Dermis microvascular lymphatic vessel endothelial cell (primary cell): ENCODE measurements around the gene TYW3. TPM values are rescaled to one million over a fixed set of nuclear protein-coding genes. Genes with fewer than 3 reads are reported as not detected.

Experiments used
- DNase-seq, 2 donors: peaks; one replicate each; pipeline versions ENCODE4 v3.0.0 to v3.0.0-alpha.2; 2010; ENCODE audit warnings: low read depth in 2 of 2
- total RNA-seq: library from RNA; depleted of rRNA; stranded (reverse); fragments of >200 nt; gene quantifications from 2 replicates; pipeline ENCODE4 v1.2.1, GENCODE V29; 2014

The TYW3 gene, protein sequence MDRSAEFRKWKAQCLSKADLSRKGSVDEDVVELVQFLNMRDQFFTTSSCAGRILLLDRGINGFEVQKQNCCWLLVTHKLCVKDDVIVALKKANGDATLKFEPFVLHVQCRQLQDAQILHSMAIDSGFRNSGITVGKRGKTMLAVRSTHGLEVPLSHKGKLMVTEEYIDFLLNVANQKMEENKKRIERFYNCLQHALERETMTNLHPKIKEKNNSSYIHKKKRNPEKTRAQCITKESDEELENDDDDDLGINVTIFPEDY
- 9.6 and 13.4 TPM in 2 replicates for total RNA-seq

DNA sequence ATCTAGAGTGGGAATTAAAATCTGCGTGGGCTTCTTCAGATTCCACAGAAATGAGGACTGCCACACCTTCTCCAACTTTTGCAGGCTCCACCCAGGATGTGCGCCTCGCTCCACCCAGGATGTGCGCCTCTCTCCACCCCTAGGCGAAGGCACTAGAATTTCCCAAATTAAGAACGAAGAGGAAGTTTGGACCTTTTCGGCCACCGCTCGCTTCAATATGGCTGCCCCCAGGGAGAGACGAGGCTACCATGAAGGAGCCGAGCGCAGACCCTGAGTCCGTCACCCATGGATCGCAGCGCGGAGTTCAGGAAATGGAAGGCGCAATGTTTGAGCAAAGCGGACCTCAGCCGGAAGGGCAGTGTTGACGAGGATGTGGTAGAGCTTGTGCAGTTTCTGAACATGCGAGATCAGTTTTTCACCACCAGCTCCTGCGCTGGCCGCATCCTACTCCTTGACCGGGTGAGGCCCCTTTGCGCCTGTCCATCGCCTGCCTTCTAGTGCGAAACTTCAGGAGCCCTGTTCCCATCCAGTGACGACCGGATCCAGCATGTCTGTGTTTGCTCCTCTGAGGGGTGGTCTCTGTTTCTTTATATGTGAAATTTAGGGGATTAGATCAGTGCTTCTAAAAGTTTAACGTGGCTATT is at the start of gene TYW3, which contains the start of gene CRYZ:
Gene TYW3 (plus strand): TSS at position 193 of the 644 bp plus-strand sequence. CDS start 93 bp downstream, at position 286.
Gene CRYZ (minus strand): TSS at position 91 of the 644 bp plus-strand sequence. CDS start 8,229 bp downstream, outside the sequence.
- peak; percentile 77 to 88 for DNase-seq

DNA sequence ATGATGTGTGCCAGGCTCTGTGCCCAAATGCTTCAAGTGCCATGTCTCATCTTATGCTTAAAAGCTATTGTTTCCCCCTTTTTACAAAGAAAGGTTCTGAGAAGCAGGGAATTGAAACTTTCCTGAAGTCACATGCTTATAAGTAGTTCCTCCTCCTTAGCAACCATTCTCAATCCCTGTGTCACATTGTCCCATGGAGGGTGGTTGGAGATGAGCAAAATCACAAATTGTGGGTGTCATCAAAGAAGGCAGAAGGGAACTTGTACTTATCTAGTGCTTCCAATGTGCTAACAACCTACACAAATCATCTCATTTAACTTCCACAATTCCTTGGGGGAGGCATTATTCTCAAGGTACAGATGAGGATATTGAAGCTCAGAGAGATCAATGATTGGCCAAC is 49.3 kb upstream of the TYW3 start:
- no peak for DNase-seq

GRCh38 chr1:74684301-74684700 is 48.7 kb upstream of the TYW3 start:
- no peak for DNase-seq

DNA sequence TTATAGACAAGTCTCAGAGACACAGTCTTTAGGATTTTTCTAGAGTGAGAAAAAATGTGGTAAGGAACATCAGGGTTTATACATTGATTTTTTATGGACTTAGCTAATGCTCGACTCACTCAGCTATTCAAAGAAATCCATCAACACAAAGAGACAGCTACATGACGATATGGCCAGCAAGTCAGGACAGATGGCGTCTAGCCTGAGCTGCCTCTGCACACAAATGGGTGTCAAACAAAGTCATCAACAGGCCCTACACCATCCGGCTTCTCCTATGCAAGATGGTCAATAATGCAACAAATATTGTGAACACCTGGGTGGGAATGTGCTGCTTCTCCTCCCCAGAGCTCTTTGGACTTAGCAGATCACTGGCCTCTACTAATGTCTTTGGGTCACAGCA is 46.0 kb upstream of the TYW3 start:
- DNase-seq, result no peak

DNA sequence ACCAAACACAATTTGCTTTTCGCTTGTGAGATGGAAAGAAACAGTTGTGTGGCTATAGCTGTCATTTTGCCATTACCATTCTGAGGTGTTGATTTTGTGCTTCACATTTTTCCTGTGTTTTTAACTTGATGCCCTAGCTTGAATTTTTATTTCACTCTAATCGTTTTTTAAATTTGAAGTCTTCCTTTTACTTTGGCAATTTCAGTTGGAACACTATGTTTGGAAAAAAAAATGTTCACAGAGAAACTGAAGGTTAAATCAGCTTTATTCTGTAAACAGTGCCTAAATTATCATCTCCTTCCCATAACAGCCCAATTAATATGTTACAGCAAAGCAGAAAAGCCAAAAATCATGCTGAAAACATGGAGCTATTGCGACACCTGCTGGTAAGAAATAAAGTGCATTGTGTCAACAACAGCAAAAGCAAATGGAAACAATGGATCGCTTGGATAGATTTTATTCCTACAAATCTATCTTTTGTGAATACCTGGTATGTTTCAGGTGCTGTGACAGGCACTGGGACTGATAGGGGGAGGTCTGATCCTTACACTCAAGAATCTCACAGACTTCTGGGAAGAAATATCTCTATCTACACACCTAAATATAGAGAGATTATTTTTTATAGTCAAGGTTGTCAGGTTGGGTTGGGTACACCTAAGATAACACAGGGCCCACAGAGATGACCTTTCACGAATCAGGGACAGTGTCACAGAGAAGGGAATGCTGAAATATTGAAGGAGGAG is 43.2 kb upstream of the TYW3 start:
- DNase-seq, result peak; percentile 43 to 59

DNA sequence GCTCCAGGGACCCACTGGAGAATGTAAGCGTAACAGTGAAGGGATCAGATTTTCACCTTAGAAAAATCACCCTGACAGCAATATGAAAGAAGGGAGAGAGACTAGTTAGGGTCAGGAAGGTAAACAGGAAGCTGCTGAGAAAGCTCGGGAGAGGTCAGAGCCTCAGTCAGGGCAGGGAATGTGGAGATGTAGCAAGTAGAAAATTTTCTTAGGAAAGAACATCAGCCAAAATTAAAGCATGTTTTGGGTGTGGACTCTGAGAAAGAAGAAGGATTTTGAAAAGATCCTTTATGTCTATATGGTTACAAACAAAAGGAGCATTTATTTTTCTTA is 42.6 kb upstream of the TYW3 start:
- DNase-seq, result no peak

- DNase-seq, result no peak
Measured at GRCh38 chr1:74690909-74691308, 42.0 kb upstream of the TYW3 start.

DNA sequence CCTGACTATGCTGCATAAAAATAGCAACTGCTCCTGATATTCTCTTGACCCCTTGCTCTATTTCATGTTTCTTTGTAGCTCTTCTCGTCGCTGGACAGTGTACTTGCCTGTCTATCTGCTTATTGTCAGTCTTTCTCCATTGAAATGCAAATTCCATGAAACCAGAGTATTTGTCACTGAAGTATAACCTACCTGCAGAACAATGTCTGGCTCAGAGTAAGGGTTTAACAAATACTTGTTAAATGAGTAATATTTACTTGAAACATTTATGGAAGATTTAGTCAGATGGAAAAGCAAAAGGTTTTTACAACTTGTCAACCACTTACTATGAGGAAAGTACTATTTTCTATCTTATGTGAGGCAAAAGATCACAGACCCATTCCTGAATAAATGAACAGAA is 39.5 kb upstream of the TYW3 start:
- peak; percentile 24 to 59 for DNase-seq

DNA sequence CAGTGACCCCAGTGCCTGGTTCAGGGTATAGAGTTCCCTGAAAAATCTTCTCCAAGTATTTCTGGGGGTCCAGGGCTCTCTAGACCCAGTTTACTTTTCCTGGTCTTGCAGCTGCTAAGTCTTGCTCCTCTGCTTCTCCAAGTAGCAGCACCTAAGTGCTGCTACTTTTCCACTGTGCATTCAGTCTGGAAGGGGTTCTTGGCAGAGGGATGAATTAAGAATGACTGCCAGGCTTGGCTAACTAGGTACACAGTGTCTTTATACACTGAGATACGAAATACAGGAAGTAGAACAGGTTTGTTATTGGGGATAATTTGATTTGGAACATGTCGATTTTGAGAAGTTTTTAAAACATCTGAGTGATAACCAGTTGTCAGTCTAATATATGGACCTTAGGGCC is 35.1 kb upstream of the TYW3 start:
- no peak for DNase-seq

DNA sequence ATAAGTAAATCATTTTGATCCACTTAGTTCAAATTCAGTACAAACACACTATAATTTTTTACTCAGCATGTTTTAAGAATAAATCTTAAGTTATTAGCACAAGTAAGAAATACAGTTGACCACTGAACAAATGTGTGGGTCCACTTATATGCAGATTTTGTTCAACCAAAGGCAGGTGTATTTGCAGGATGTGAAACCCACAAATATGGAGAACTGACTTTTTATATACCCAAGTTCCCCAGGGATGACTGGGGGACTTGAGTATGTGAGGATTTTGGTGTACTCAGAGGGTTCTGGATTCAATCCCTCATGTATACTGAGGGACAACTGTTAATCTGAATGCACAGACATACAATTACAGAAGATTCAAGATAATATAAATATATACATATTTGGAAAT is 33.6 kb upstream of the TYW3 start:
- no peak for DNase-seq

DNA sequence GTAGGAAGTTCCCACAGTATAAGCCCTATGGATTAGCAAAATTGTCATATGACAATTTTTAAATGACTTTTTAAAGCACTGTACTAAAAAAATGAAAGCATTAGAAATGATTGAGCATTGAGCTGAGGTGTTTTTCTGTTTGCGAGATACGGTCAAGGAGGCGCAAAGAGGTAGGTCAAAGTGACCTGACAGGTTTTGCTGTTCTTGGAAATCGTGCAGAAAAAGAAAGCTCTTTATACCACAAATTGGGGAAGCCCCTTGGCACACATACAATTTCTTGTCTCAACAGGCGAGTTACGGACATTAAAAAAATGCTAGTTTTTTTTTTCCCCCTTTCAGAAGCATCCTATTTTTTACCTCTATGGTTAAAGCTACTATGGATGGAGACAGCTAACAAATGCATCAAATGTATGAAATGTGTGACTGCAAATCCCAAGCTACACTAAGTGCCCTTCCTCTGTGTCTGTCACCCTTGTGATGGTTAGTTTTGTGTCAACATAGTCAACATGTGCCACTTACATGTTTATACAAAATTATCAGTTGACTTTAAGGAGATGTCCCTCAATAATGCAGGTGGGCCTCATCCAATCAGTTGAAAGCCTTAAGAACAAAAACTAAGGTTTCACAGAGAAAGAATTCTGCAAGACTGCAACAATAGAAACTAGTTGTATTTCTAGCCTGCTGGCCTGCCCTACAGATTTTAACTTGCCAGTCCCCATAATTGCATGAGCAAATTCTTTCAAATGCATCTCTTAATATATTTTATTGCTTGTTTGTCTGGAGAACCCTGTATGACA is 29.4 kb upstream of the TYW3 start:
- no peak for DNase-seq

- no peak for DNase-seq
Measured at GRCh38 chr1:74712881-74713280, 20.1 kb upstream of the TYW3 start.

DNA sequence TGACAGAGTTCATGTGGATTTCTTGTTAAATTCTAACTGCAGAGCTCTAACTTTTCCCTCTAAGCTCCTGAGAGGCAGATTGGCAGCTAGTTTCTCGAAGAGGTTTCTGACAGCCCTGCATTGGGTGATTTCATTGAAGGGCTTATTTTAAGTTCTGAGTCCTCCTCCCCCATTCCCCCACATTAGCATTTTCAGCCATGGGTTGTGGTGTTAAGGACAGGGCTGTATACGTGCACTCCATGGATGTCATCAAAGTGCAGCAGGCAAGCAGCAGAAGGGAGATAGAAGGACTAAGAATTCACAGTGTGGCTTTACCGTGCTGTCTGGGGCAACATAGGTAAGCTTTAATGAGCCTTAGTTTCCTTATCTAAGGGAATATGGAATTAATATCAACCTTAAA is 19.1 kb upstream of the TYW3 start:
- DNase-seq, result no peak

DNA sequence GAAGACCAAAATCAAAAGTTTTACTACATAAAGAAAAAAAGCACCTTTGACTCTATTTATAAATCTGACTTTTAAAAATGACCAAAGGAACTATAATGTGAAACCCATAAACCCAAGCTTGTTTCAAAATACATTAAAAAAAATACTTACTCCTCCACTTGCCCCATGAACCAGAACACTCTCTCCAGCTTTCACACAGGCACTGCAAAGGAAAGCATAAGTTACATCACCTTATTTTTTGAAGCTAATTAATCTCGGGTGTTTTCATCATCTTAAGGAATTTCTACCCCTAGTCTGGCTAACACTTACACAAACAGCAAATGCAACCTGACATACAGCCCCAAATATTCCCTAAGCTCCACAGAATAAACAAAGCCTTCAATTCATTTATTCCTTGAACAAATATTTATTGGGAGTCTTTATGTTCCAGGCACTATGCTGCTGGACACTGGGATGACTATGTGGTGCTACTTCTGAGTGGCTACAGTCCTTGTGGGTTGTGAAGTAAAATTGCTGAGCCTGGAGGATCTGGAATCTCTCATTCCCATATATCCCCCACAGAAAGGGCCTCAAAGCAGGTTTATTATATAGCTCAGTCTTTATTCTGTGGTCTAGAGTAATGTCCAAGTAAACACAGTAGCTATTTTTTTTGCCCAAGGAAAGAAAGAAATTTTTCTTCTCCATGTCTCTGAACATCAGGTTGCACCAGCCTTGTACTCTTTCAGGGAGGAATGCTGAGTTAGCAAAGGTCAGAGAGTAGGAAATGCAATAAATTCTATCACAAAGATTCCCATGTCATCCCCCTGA is 18.3 kb upstream of the TYW3 start:
- DNase-seq, result no peak

DNA sequence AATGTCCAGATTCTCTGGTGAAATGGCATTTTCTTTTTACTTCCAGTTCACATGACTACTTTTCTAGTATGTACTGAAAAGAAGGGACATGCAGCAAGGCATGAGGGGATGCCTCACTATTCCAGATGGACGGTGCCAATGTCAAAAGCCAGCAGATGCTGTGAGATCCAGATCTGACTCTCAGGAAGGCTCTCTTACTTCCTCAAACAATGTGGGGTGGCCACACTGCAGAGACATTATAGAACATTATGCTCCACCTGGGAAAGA is 17.8 kb upstream of the TYW3 start:
- DNase-seq, result no peak

DNA sequence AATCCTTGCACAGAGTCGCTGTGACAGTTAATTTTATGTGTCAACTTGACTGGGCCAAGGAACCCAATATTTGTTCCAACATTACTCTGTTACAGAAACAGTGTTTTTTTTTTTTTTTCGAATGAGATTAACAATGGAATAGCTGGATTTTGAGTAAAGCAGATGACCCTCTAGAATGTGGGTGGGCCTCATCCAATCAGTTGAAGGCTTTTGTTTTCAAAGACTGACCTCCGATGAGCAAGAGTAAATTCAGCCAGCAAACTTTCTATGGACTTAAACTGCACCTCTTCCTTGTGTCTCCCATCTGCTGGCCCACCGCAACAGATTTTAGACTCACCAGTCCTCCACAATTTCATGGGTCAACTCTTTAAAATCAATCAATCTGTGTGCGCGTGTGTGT is 17.1 kb upstream of the TYW3 start:
- no peak for DNase-seq

- no peak for DNase-seq
Measured at GRCh38 chr1:74716822-74717221, 16.1 kb upstream of the TYW3 start.

DNA sequence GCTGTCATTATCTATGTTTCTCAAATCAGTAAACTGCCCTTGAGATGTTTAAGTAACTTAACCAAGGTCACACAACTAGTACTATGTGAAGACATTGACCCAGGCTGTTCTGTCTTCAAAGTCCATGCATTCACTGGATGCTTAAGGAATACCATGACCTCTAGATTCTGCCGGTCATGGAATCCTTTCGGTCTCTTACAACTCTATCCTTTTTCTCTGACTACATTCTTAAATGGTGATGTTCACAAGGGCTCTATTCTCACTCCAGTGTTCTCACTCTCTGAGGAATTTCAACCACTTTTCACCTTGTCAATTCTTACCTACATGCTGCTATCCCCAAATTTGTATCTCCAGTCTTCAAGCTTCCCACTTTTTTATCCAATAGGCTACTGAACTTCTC is 15.3 kb upstream of the TYW3 start:
- no peak for DNase-seq

GRCh38 chr1:74726063-74726462 is 6.9 kb upstream of the TYW3 start:
- DNase-seq, result no peak

- no peak for DNase-seq
Measured at GRCh38 chr1:74728736-74729135, 4.2 kb upstream of the TYW3 start.

DNA sequence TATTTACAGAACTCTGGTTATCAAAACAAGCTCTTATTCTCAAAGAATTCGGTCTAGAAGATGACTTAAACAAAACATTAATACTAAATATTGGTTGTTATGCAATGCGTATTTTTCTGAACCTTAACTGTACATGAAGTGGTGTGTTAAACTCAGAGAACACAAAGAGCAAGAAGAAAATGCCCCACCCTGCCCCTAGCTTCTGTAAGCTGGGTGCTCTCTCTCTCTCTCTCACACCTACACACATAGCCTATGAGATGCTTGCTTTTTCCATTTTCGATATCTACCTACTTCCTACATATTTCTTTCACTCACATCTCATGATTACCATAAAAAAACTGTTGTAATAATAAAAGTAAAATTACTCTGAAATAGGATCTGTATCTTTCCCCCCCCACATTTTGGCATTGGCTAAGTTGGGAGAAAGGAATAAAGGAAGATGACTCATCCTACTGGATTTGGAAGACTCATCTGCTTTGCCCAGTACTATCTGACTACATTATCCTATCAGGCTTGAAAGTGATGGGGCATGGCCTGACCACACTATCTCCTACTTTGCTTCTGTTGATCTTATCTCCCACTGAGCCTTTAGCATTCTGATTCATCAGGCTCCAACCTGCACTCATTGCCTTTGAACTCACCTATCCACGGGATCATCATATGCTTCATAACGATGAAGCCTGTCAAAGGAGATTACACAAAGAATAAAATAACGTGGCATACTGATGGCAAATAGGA is 3.0 kb upstream of the TYW3 start:
- peak in 1 of 2 donors; percentile 28 for DNase-seq
